ENCODE data around the gene DBH.

The DBH gene

GRCh38 chr9:133605856-133606707, 30.1 kb upstream of the DBH start:
- Histone ChIP-seq H3K4me3 (replicated peaks; ENCODE audit: insufficient read depth, low read length) (no peak overlapping the region), H3K27ac (replicated peaks) (no peak overlapping the region), H3K27me3 (ENCODE audit: insufficient read depth, poor library complexity, severe bottlenecking) (peaks cover 3% of the 10 kb centered on the region)
- TF ChIP-seq POLR2AphosphoS5 (IDR thresholded peaks at IDR 0.05; ENCODE audit: low read depth) (no peak), REST (IDR thresholded peaks at IDR 0.05; ENCODE audit: insufficient replicate concordance, low read depth) (no peak), CTCF (IDR thresholded peaks at IDR 0.05; ENCODE audit: insufficient read depth, low read length) (no peak), SPI1 (IDR thresholded peaks at IDR 0.05; ENCODE audit: borderline replicate concordance, low read depth) (no peak), GABPA (IDR thresholded peaks at IDR 0.05; ENCODE audit: low read depth) (no peak)
- no peak for DNase-seq (ENCODE audit: low read depth in 1 of 2, low spot score in 1 of 2)

GRCh38 chr9:133606708-133607025, 29.5 kb upstream of the DBH start:
- TF ChIP-seq REST (IDR thresholded peaks at IDR 0.05; ENCODE audit: insufficient replicate concordance, low read depth) (no peak), GABPA (IDR thresholded peaks at IDR 0.05; ENCODE audit: low read depth) (no peak)
- DNase-seq (ENCODE audit: low read depth in 1 of 2, low spot score in 1 of 2) = no peak
- H3K27ac ChIP-seq (replicated peaks) = no peak overlapping the region
- H3K27me3 ChIP-seq (ENCODE audit: insufficient read depth, poor library complexity, severe bottlenecking) = peaks cover 3% of the 10 kb centered on the region
- H3K4me3 ChIP-seq (replicated peaks; ENCODE audit: insufficient read depth, low read length) = no peak overlapping the region

GRCh38 chr9:133607381-133607780, 28.8 kb upstream of the DBH start:
- H3K27me3 ChIP-seq (ENCODE audit: insufficient read depth, poor library complexity, severe bottlenecking) = peaks cover 3% of the 10 kb centered on the region
- no peak overlapping the region for H3K4me3 ChIP-seq (replicated peaks; ENCODE audit: insufficient read depth, low read length)
- no peak for TF ChIP-seq GABPA (IDR thresholded peaks at IDR 0.05; ENCODE audit: low read depth)
- no peak for TF ChIP-seq POLR2AphosphoS5 (IDR thresholded peaks at IDR 0.05; ENCODE audit: low read depth)
- TF ChIP-seq CTCF (IDR thresholded peaks at IDR 0.05; ENCODE audit: insufficient read depth, low read length) = no peak
- TF ChIP-seq REST (IDR thresholded peaks at IDR 0.05; ENCODE audit: insufficient replicate concordance, low read depth) = no peak
- no peak overlapping the region for H3K27ac ChIP-seq (replicated peaks)
- DNase-seq (ENCODE audit: low read depth in 1 of 2, low spot score in 1 of 2) = no peak
